Right lobe of liver (tissue), 4 donors: ENCODE results near the gene UNC119B.
"Not testable (repeated sequence)": the region's sequence is repeated elsewhere in the genome, so short reads cannot be mapped to it uniquely, and the experiment has no call there.

Source experiments
- POLR2A ChIP-seq: fragments of 450-650 bp; IDR thresholded peaks from one replicate; pipeline ENCODE4 v1.6.1; 2017; ENCODE audit warnings: antibody characterized with exemption, mild to moderate bottlenecking
- TF ChIP-seq, protein P1 (sequence below), 4 donors: fragments of 200-600 bp in 3 of 4; fragments of 450-650 bp in 1 of 4; IDR thresholded peaks; one replicate each; pipeline versions ENCODE4 v1.5.1 to v1.8.0; 2016 to 2022; ENCODE audit warnings: antibody characterized with exemption in 4 of 4, mild to moderate bottlenecking in 2 of 4
- donor health status: DM: no; HTN: no; CAD: no.
- donor health status: DM: no; HTN: no; CAD: no.
- donor health status: DM: no; HTN: yes; CAD: no.

DNA sequence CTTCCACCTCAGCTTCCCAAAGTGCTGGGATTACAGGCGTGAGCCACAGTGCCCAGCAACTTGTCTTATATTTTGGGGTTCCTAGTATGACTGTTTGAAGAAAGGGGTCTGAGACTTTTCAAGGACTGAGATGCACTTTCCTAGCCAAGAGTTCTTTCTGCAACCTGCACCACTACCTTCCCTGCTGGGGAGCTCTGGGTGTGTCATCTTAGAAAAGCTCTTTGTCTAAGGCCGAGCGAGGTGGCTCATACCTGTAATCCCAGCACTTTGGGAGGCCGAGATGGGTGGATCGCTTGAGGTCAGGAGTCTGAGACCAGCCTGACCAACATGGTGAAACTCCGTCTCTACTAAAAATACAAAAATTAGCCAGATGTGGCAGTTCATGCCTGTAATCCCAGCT, 40.0 kb upstream of the UNC119B start:
- not testable (repeated sequence) for TF ChIP-seq POLR2A
- TF ChIP-seq, protein P1, sequence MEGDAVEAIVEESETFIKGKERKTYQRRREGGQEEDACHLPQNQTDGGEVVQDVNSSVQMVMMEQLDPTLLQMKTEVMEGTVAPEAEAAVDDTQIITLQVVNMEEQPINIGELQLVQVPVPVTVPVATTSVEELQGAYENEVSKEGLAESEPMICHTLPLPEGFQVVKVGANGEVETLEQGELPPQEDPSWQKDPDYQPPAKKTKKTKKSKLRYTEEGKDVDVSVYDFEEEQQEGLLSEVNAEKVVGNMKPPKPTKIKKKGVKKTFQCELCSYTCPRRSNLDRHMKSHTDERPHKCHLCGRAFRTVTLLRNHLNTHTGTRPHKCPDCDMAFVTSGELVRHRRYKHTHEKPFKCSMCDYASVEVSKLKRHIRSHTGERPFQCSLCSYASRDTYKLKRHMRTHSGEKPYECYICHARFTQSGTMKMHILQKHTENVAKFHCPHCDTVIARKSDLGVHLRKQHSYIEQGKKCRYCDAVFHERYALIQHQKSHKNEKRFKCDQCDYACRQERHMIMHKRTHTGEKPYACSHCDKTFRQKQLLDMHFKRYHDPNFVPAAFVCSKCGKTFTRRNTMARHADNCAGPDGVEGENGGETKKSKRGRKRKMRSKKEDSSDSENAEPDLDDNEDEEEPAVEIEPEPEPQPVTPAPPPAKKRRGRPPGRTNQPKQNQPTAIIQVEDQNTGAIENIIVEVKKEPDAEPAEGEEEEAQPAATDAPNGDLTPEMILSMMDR (IDR thresholded peaks at IDR 0.05) = not testable (repeated sequence)
